SK-N-SH (cell line): Measurements from ENCODE around the gene STEEP1. TPM values are rescaled to one million over a fixed set of nuclear protein-coding genes. Genes with fewer than 3 reads are reported as not detected.

Experiments used
- CTCF ChIA-PET: fragments of 300-600, 350-600 bp; formaldehyde crosslinking; extraction: SDS; loops from one replicate; lab custom pipeline; 2021; lab: Yijun Ruan, JAX
- POLR2A ChIA-PET: fragments of 350-600 bp; sonication (Branson Sonifier 250); formaldehyde crosslinking; extraction: SDS; loops from one replicate; lab custom pipeline; 2020; ENCODE audit warnings: antibody characterized with exemption, inconsistent platforms; lab: Yijun Ruan, JAX
- DNase-seq: peaks from one replicate; pipeline ENCODE4 v3.0.0; 2012
- H2AFZ ChIP-seq: fragments of 200-600 bp; sonication (generic); 2 replicates; pipeline ENCODE4 v1.8.1; 2016; ENCODE audit warnings: antibody characterized with exemption, mild to moderate bottlenecking, low read depth
- H3F3A ChIP-seq: fragments of 200-600 bp; sonication (generic); replicated peaks from 2 replicates; pipeline ENCODE3; 2016; ENCODE audit warnings: antibody characterized with exemption, mild to moderate bottlenecking; ENCODE audit not compliant: insufficient read depth
- H3K27ac ChIP-seq, 2 experiments: fragments of 200-500 bp in 1 of 2; fragments of 200-600 bp in 1 of 2; sonication (Bioruptor generic) in 1 of 2; sonication (generic), shearing (Covaris generic) in 1 of 2; 2 replicates each; pipeline versions ENCODE4 v1.5.1 to v1.6.1; 2014 to 2016; ENCODE audit warnings: low read depth in 2 of 2, inconsistent platforms in 1 of 2, low read length in 1 of 2, mild to moderate bottlenecking in 1 of 2, mixed read lengths in 1 of 2
- H3K27me3 ChIP-seq: fragments of 200-600 bp; sonication (generic), shearing (Covaris generic); 2 replicates; pipeline ENCODE4 v1.6.1; 2016; ENCODE audit warnings: mixed run types; ENCODE audit not compliant: insufficient read depth
- H3K36me3 ChIP-seq, 2 experiments: fragments of 200-500 bp in 1 of 2; fragments of 200-600 bp in 1 of 2; sonication (Bioruptor generic) in 1 of 2; sonication (generic) in 1 of 2; replicated peaks in 1 of 2; 2 replicates each; pipeline versions ENCODE3 to v1.5.1; 2014 to 2016; ENCODE audit warnings: low read length in 1 of 2, mild to moderate bottlenecking in 1 of 2; ENCODE audit not compliant: insufficient read depth in 2 of 2, control insufficient read depth in 1 of 2
- H3K4me1 ChIP-seq, 2 experiments: fragments of 200-500 bp in 1 of 2; fragments of 200-600 bp in 1 of 2; sonication (Bioruptor generic) in 1 of 2; sonication (generic), shearing (Covaris generic) in 1 of 2; 2 replicates each; pipeline versions ENCODE4 v1.5.1 to v1.6.1; 2014 to 2016; ENCODE audit warnings: low read depth in 1 of 2, low read length in 1 of 2, mixed run types in 1 of 2; ENCODE audit not compliant: insufficient read depth in 2 of 2, control insufficient read depth in 1 of 2
- H3K4me2 ChIP-seq: fragments of 200-600 bp; sonication (generic), shearing (Covaris generic); 2 replicates; pipeline ENCODE4 v1.6.1; 2017; ENCODE audit warnings: mixed run types
- H3K4me3 ChIP-seq, 2 experiments: fragments of 200-500 bp in 1 of 2; fragments of 200-600 bp in 1 of 2; sonication (Bioruptor generic) in 1 of 2; sonication (generic), shearing (Covaris generic) in 1 of 2; 2 replicates each; pipeline versions ENCODE4 v1.5.1 to v1.8.1; 2014 to 2016; ENCODE audit warnings: low read depth in 2 of 2, inconsistent platforms in 1 of 2, low read length in 1 of 2, mild to moderate bottlenecking in 1 of 2, mixed read lengths in 1 of 2, moderate library complexity in 1 of 2
- H3K79me2 ChIP-seq: fragments of 200-600 bp; sonication (generic); 2 replicates; pipeline ENCODE4 v1.8.1; 2017; ENCODE audit warnings: mild to moderate bottlenecking; ENCODE audit not compliant: insufficient read depth
- H3K9ac ChIP-seq: fragments of 200-600 bp; sonication (generic); 2 replicates; pipeline ENCODE4 v1.6.1; 2017; ENCODE audit warnings: mixed run types
- H3K9me2 ChIP-seq: fragments of 200-600 bp; sonication (generic); 2 replicates; pipeline ENCODE4 v1.6.1; 2017; ENCODE audit warnings: mixed run types
- H3K9me3 ChIP-seq: fragments of 200-600 bp; sonication (generic); 2 replicates; pipeline ENCODE4 v1.6.1; 2017; ENCODE audit warnings: mixed run types, mild to moderate bottlenecking, moderate library complexity
- H4K20me1 ChIP-seq: fragments of 200-600 bp; sonication (generic); 2 replicates; pipeline ENCODE4 v1.6.1; 2017; ENCODE audit warnings: mild to moderate bottlenecking, mixed run types; ENCODE audit not compliant: insufficient read depth
- CHD2 ChIP-seq: fragments of 150-350 bp; IDR thresholded peaks from 2 replicates; pipeline ENCODE4 v1.6.1; 2018; ENCODE audit warnings: low read length; ENCODE audit not compliant: partially characterized antibody
- ELF1 ChIP-seq: IDR thresholded peaks from 2 replicates; pipeline ENCODE4 v1.4.0; 2012
- EZH2phosphoT487 ChIP-seq: fragments of 200-600 bp; sonication (generic); IDR thresholded peaks from 2 replicates; pipeline ENCODE4 v1.6.1; 2017; ENCODE audit warnings: low read depth, mixed run types, mild to moderate bottlenecking, antibody characterized with exemption, moderate library complexity, borderline replicate concordance
- FOSL2 ChIP-seq: IDR thresholded peaks from 2 replicates; pipeline ENCODE4 v1.4.0; 2012; ENCODE audit warnings: low read depth, mild to moderate bottlenecking, moderate library complexity, borderline replicate concordance
- FOXM1 ChIP-seq: IDR thresholded peaks from 2 replicates; pipeline ENCODE4 v1.4.0; 2012; ENCODE audit warnings: low read depth, mild to moderate bottlenecking
- GABPA ChIP-seq: IDR thresholded peaks from 2 replicates; pipeline ENCODE4 v1.4.0; 2012; ENCODE audit warnings: low read depth, mild to moderate bottlenecking
- GATA2 ChIP-seq: sonication (generic); formaldehyde crosslinking; IDR thresholded peaks from 2 replicates; pipeline ENCODE4 v1.5.0; 2020; ENCODE audit warnings: mild to moderate bottlenecking, missing genetic modification reagents
- IRF3 ChIP-seq: fragments of 150-350 bp; IDR thresholded peaks from 2 replicates; pipeline ENCODE4 v1.6.1; 2016; ENCODE audit warnings: mild to moderate bottlenecking, low read depth, low read length
- MAX ChIP-seq: IDR thresholded peaks from 2 replicates; pipeline ENCODE4 v1.4.0; 2012; ENCODE audit warnings: low read depth
- MEF2A ChIP-seq: IDR thresholded peaks from 2 replicates; pipeline ENCODE4 v1.4.0; 2012; ENCODE audit warnings: low read depth, borderline replicate concordance
- NFIC ChIP-seq: IDR thresholded peaks from 2 replicates; pipeline ENCODE4 v1.4.0; 2012; ENCODE audit warnings: borderline replicate concordance
- POLR2AphosphoS5 ChIP-seq: IDR thresholded peaks from 2 replicates; pipeline ENCODE4 v1.6.1; 2012; ENCODE audit warnings: low read depth, low read length
- RAD21 ChIP-seq: IDR thresholded peaks from 2 replicates; pipeline ENCODE4 v1.6.1; 2012; ENCODE audit warnings: mild to moderate bottlenecking, low read length
- RCOR1 ChIP-seq: fragments of 150-350 bp; IDR thresholded peaks from 2 replicates; pipeline ENCODE4 v1.6.1; 2017; ENCODE audit warnings: antibody characterized with exemption, low read length
- RFX5 ChIP-seq: IDR thresholded peaks from 2 replicates; pipeline ENCODE4 v1.6.1; 2012; ENCODE audit warnings: mild to moderate bottlenecking, improper control_type of control experiment, low read length
- RXRA ChIP-seq: IDR thresholded peaks from 2 replicates; pipeline ENCODE4 v1.4.0; 2012; ENCODE audit warnings: low read depth, mild to moderate bottlenecking, borderline replicate concordance
- SMC3 ChIP-seq: IDR thresholded peaks from 2 replicates; pipeline ENCODE4 v1.6.1; 2012; ENCODE audit warnings: low read depth, low read length, improper control_type of control experiment
- TEAD4 ChIP-seq: IDR thresholded peaks from 2 replicates; pipeline ENCODE4 v1.4.0; 2012; ENCODE audit warnings: mild to moderate bottlenecking, borderline replicate concordance; ENCODE audit not compliant: insufficient read depth
- USF1 ChIP-seq: IDR thresholded peaks from 2 replicates; pipeline ENCODE4 v1.4.0; 2012; ENCODE audit warnings: low read depth, borderline replicate concordance
- USF2 ChIP-seq: fragments of 150-350 bp; IDR thresholded peaks from 2 replicates; pipeline ENCODE4 v1.6.1; 2017; ENCODE audit warnings: antibody characterized with exemption, low read length, low read depth, borderline replicate concordance
- YY1 ChIP-seq: IDR thresholded peaks from 2 replicates; pipeline ENCODE4 v1.4.0; 2012; ENCODE audit warnings: low read depth, mild to moderate bottlenecking
- ZBTB33 ChIP-seq: IDR thresholded peaks from 2 replicates; pipeline ENCODE4 v1.4.0; 2012; ENCODE audit warnings: low read depth, borderline replicate concordance
- WGBS: methylation state at CpG from one replicate; pipeline ENCODE4 v1.1.6; 2017; ENCODE audit warnings: low lambda C conversion rate; 5-methylcytosine and 5-hydroxymethylcytosine counted together
- polyA plus RNA-seq, 3 experiments: library from polyadenylated mRNA; depleted of rRNA; stranded (reverse); fragments of >200 nt; gene quantifications; 2 replicates each; pipeline ENCODE4 v1.2.3, GENCODE V29; 2012

STEEP1 gene
- polyA plus RNA-seq, 1 of the 3 experiments (the other 2 are of a cell fraction) = 19.2 TPM

GRCh38 chrX:119512146-119512800 lies 52.9 kb downstream of the STEEP1 start (continued):
- TF ChIP-seq RCOR1 (no peak), MAX (no peak), FOXM1 (no peak), USF2 (no peak), RAD21 (peak; percentile 82), POLR2AphosphoS5 (no peak), YY1 (no peak), SMC3 (peak; percentile 84), ELF1 (no peak)
- TF ChIP-seq, all 33 proteins: peak for 3

- no peak for DNase-seq
- TF ChIP-seq RCOR1 (no peak), POLR2AphosphoS5 (no peak), TEAD4 (no peak), RFX5 (no peak), NFIC (no peak), YY1 (no peak), FOXM1 (no peak), FOSL2 (no peak), MEF2A (no peak), GABPA (no peak), ELF1 (no peak), CHD2 (no peak), GATA2 (CRISPR knock-in tag) (no peak), RXRA (no peak), ZBTB33 (no peak), USF1 (no peak), USF2 (no peak), EZH2phosphoT487 (no peak), IRF3 (no peak)
- Histone ChIP-seq H3F3A (peaks cover 14% of the 10 kb centered on the region), H3K4me1 (peaks cover 0 to 4% of the 10 kb centered on the region in 2 experiments; a peak in 1 of 4 replicates), H3K9me2 (no peaks in the 10 kb centered on the region), H3K4me3 (no peak overlapping the region), H3K79me2 (no peaks in the 10 kb centered on the region), H3K4me2 (no peak overlapping the region), H3K36me3 (no peaks in the 10 kb centered on the region), H3K9me3 (no peaks in the 10 kb centered on the region), H3K27me3 (peaks cover 5% of the 10 kb centered on the region), H2AFZ (peak overlapping the region; percentile 51; the same call in 1 of the 2 replicates), H3K27ac (no peak overlapping the region; a peak in 1 of 4 replicates), H3K9ac (no peak overlapping the region), H4K20me1 (no peaks in the 10 kb centered on the region)
- ChIA-PET CTCF (interaction anchor here (0.8 to 2.7 kb wide), 3 partner anchors 9 to 706 kb away, joined by 3 to 11 read pairs (median 4); no protein-coding TSS in a partner anchor), POLR2A (no interaction called here)
- 92% methylated on average over 6 of the region's 6 CpGs for WGBS
Observed at GRCh38 chrX:119507206-119507605, 58.0 kb downstream of the STEEP1 start.
